Measurements from ENCODE around the gene TCP10L. TPM values are rescaled to one million over a fixed set of nuclear protein-coding genes. Genes with fewer than 3 reads are reported as not detected.
"Not testable (repeated sequence)": the region's sequence is repeated elsewhere in the genome, so short reads cannot be mapped to it uniquely, and the experiment has no call there.

The TCP10L gene
- total and polyA plus RNA-seq, 7 experiments from 2014 or later = 0.13 to 1.4 (median 0.54) TPM; not detected in 1

DNA sequence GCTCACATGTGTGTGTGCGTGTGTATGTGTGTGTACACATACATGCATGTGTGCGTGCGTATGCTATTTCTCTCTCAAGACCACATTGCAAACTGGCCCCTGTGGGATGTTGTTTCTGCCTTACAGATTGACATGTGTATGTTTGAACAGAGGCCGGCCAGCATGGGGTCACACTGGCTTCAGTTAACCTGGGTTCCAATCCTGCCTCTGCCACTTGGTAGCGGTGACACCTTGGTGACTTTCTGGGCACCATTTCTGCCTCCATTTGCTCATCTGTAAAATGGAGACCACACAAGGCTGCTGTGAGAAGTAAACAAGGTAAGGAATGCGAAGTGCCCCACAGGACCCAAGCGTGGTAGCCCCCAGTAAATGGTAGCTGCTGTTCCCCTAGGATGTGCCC lies 51.7 kb downstream of the TCP10L start:
- Histone ChIP-seq H3K4me1 (ENCODE audit: control insufficient read depth in 2 of 2, insufficient read depth in 2 of 2, low read length in 2 of 2) (no peaks in the 10 kb centered on the region), H3K36me3 (ENCODE audit: control insufficient read depth in 2 of 3, insufficient read depth in 3 of 3, low read length in 3 of 3) (no peaks in the 10 kb centered on the region), H3K27ac (ENCODE audit: low read depth, low read length) (no peak overlapping the region), H3K4me3 (ENCODE audit: low read length) (no peak overlapping the region), H3K27me3 (ENCODE audit: control insufficient read depth in 2 of 2, insufficient read depth in 2 of 2, low read length in 2 of 2) (no peaks in the 10 kb centered on the region), H3K9me3 (ENCODE audit: control insufficient read depth in 2 of 3, low read length in 3 of 3) (no peaks in the 10 kb centered on the region)
- Mint-ChIP-seq H3K9me3 (peaks cover 0 to 4% (median 0%) of the 10 kb centered on the region in 11 donors), H3K27me3 (peaks cover 0 to 2% (median 0%) of the 10 kb centered on the region in 5 donors), H3K27ac (peak overlapping the region in 1 of 9 donors; percentile 60), H3K36me3 (no peaks in the 10 kb centered on the region), H3K4me3 (no peak overlapping the region), H3K4me1 (peaks cover 9 to 20% (median 15%) of the 10 kb centered on the region in 7 donors)
- no peak for DNase-seq
- ChIA-PET CTCF (no interaction called here), POLR2A (no interaction called here)
- no peak for ATAC-seq
- intact Hi-C loops (cut with micrococcal nuclease) = loop anchor here in 1 of 2 donors (5.0 kb wide), 1 partner anchor 911 kb away; no protein-coding TSS in a partner anchor

DNA sequence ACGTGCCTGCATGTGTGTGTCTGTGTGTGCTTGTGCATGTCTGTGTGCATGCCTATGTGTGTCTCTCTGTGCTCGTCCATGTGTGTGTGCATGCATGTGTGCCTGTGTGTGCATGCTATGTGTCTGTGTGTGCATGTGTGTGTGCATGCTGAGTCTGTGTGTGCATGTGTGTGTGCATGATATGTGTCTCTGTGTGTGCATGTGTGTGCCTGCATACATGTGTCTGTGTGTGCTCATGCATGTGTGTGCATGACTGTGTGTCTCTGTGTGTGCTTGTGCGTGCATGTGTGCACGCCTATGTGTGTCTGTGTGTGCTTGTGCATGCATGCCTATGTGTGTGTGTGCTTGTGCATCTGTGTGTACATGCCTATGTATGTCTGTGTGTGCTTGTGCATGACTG lies 52.3 kb downstream of the TCP10L start:
- no peaks in the 10 kb centered on the region for H3K4me1 ChIP-seq (ENCODE audit: control insufficient read depth in 2 of 2, insufficient read depth in 2 of 2, low read length in 2 of 2)
- no peak for DNase-seq
- Mint-ChIP-seq H3K4me3 (no peak overlapping the region), H3K27ac (no peak overlapping the region), H3K4me1 (peaks cover 5 to 16% (median 11%) of the 10 kb centered on the region in 7 donors), H3K9me3 (peaks cover 0 to 4% (median 0%) of the 10 kb centered on the region in 11 donors), H3K36me3 (no peaks in the 10 kb centered on the region), H3K27me3 (peaks cover 0 to 2% (median 0%) of the 10 kb centered on the region in 5 donors)
- H3K27ac ChIP-seq (ENCODE audit: low read depth, low read length) = no peak overlapping the region
- POLR2A ChIA-PET = no interaction called here
- no peak overlapping the region for H3K4me3 ChIP-seq (ENCODE audit: low read length)
- no peaks in the 10 kb centered on the region for H3K9me3 ChIP-seq (ENCODE audit: control insufficient read depth in 2 of 3, low read length in 3 of 3)
- H3K27me3 ChIP-seq (ENCODE audit: control insufficient read depth in 2 of 2, insufficient read depth in 2 of 2, low read length in 2 of 2) = no peaks in the 10 kb centered on the region
- CTCF ChIA-PET = no interaction called here
- intact Hi-C loops (cut with micrococcal nuclease) = loop anchor here in 1 of 2 donors (5.0 kb wide), 1 partner anchor 911 kb away; no protein-coding TSS in a partner anchor
- no peaks in the 10 kb centered on the region for H3K36me3 ChIP-seq (ENCODE audit: control insufficient read depth in 2 of 3, insufficient read depth in 3 of 3, low read length in 3 of 3)
- no peak for ATAC-seq

- intact Hi-C loops (cut with micrococcal nuclease) = loop anchor here in 1 of 2 donors (5.0 kb wide), 1 partner anchor 910 kb away; no protein-coding TSS in a partner anchor
- CTCF ChIA-PET = no interaction called here
- no peak overlapping the region for H3K4me3 Mint-ChIP-seq
These were observed 52.7 kb downstream of the TCP10L start for GRCh38 chr21:32532636-32533035.

DNA sequence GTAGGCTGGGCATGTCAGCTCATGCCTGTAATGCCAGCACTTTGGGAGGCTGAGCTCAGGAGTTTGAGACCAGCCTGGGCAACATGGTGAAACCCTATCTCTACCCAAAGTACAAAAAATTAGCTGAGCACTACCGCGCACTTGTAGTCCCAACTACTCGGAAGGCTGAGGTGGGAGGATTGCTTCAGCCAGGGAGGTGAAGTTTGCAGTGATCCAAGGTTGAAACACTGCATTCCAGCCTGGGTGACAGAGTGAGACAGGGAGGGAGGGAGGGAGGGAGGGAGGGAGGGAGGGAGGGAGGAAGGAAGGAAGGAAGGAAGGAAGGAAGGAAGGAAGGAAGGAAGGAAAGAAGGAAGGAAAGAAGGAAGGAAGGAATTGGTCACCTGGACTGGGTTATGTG lies 53.8 kb downstream of the TCP10L start:
- H3K9me3 ChIP-seq (ENCODE audit: control insufficient read depth in 2 of 3, low read length in 3 of 3); CTCF ChIA-PET; H3K4me1 Mint-ChIP-seq; H3K27ac Mint-ChIP-seq; H3K27ac ChIP-seq (ENCODE audit: low read depth, low read length); ATAC-seq; H3K27me3 ChIP-seq (ENCODE audit: control insufficient read depth in 2 of 2, insufficient read depth in 2 of 2, low read length in 2 of 2); H3K4me3 Mint-ChIP-seq; H3K27me3 Mint-ChIP-seq; H3K4me3 ChIP-seq (ENCODE audit: low read length); H3K9me3 Mint-ChIP-seq; DNase-seq; H3K4me1 ChIP-seq (ENCODE audit: control insufficient read depth in 2 of 2, insufficient read depth in 2 of 2, low read length in 2 of 2); POLR2A ChIA-PET; H3K36me3 ChIP-seq (ENCODE audit: control insufficient read depth in 2 of 3, insufficient read depth in 3 of 3, low read length in 3 of 3); H3K36me3 Mint-ChIP-seq: not testable (repeated sequence)
- intact Hi-C loops (cut with micrococcal nuclease) = loop anchor here in 1 of 2 donors (5.0 kb wide), 1 partner anchor 909 kb away; no protein-coding TSS in a partner anchor

More at GRCh38 chr21:32532636-32533035, 52.7 kb downstream of the TCP10L start:
- H3K9me3 Mint-ChIP-seq = peaks cover 0 to 6% (median 0%) of the 10 kb centered on the region in 11 donors
- POLR2A ChIA-PET = no interaction called here
- H3K4me1 ChIP-seq (ENCODE audit: control insufficient read depth in 2 of 2, insufficient read depth in 2 of 2, low read length in 2 of 2) = no peaks in the 10 kb centered on the region
- DNase-seq (no peak), ATAC-seq (no peak)
- no peaks in the 10 kb centered on the region for H3K36me3 Mint-ChIP-seq
- H3K4me1 Mint-ChIP-seq = peaks cover 5 to 16% (median 11%) of the 10 kb centered on the region in 7 donors
- H3K27ac ChIP-seq (ENCODE audit: low read depth, low read length) = no peak overlapping the region
- H3K4me3 ChIP-seq (ENCODE audit: low read length) = no peak overlapping the region
- H3K27ac Mint-ChIP-seq = no peak overlapping the region
- H3K9me3 ChIP-seq (ENCODE audit: control insufficient read depth in 2 of 3, low read length in 3 of 3) = no peaks in the 10 kb centered on the region
- no peaks in the 10 kb centered on the region for H3K36me3 ChIP-seq (ENCODE audit: control insufficient read depth in 2 of 3, insufficient read depth in 3 of 3, low read length in 3 of 3)
- no peaks in the 10 kb centered on the region for H3K27me3 ChIP-seq (ENCODE audit: control insufficient read depth in 2 of 2, insufficient read depth in 2 of 2, low read length in 2 of 2)
- H3K27me3 Mint-ChIP-seq = peaks cover 0 to 2% (median 0%) of the 10 kb centered on the region in 5 donors

DNA sequence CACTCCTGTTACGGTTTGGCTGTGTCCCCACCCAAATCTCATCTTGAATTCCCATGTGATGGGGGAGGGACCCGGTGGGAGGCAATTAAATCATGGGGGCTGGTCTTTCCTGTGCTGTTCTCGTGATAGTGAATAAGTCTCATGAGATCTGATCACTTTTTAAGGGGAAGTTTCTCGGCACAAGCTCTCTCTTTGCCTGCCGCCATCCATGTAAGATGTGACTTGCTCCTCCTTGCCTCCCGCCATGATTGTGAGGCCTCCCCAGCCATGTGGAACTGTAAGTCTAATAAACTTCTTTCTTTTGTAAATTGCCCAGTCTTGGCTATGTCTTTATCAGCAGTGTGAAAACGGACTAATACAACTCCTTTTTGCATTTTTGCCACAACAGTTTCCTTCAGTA lies 54.5 kb downstream of the TCP10L start:
- H3K4me3 ChIP-seq (ENCODE audit: low read length); H3K36me3 Mint-ChIP-seq; ATAC-seq; POLR2A ChIA-PET; H3K4me1 Mint-ChIP-seq; H3K27me3 ChIP-seq (ENCODE audit: control insufficient read depth in 2 of 2, insufficient read depth in 2 of 2, low read length in 2 of 2); H3K9me3 ChIP-seq (ENCODE audit: control insufficient read depth in 2 of 3, low read length in 3 of 3); H3K4me1 ChIP-seq (ENCODE audit: control insufficient read depth in 2 of 2, insufficient read depth in 2 of 2, low read length in 2 of 2); H3K36me3 ChIP-seq (ENCODE audit: control insufficient read depth in 2 of 3, insufficient read depth in 3 of 3, low read length in 3 of 3); CTCF ChIA-PET; DNase-seq; H3K9me3 Mint-ChIP-seq; H3K27ac ChIP-seq (ENCODE audit: low read depth, low read length); H3K27me3 Mint-ChIP-seq; H3K4me3 Mint-ChIP-seq: not testable (repeated sequence)
- peak overlapping the region in 1 of 9 donors; percentile 27 for H3K27ac Mint-ChIP-seq
- intact Hi-C loops (cut with micrococcal nuclease) = loop anchor here in 1 of 2 donors (5.0 kb wide), 1 partner anchor 909 kb away; no protein-coding TSS in a partner anchor

GRCh38 chr21:32529679-32530078 lies 55.6 kb downstream of the TCP10L start:
- Mint-ChIP-seq H3K36me3 (no peaks in the 10 kb centered on the region), H3K27ac (no peak overlapping the region), H3K9me3 (peaks cover 0 to 8% (median 0%) of the 10 kb centered on the region in 11 donors), H3K27me3 (no peaks in the 10 kb centered on the region), H3K4me3 (no peak overlapping the region), H3K4me1 (peaks cover 0 to 2% (median 0%) of the 10 kb centered on the region in 7 donors)
- intact Hi-C loops (cut with micrococcal nuclease) = loop anchor here in 1 of 2 donors (5.0 kb wide), 1 partner anchor 907 kb away; no protein-coding TSS in a partner anchor
- H3K4me1 ChIP-seq (ENCODE audit: control insufficient read depth in 2 of 2, insufficient read depth in 2 of 2, low read length in 2 of 2) = no peaks in the 10 kb centered on the region
- ChIA-PET CTCF (no interaction called here), POLR2A (no interaction called here)
- H3K9me3 ChIP-seq (ENCODE audit: control insufficient read depth in 2 of 3, low read length in 3 of 3) = no peaks in the 10 kb centered on the region
- H3K36me3 ChIP-seq (ENCODE audit: control insufficient read depth in 2 of 3, insufficient read depth in 3 of 3, low read length in 3 of 3) = no peaks in the 10 kb centered on the region
- no peak overlapping the region for H3K27ac ChIP-seq (ENCODE audit: low read depth, low read length)
- no peak overlapping the region for H3K4me3 ChIP-seq (ENCODE audit: low read length)
- ATAC-seq (no peak), DNase-seq (no peak)
- H3K27me3 ChIP-seq (ENCODE audit: control insufficient read depth in 2 of 2, insufficient read depth in 2 of 2, low read length in 2 of 2) = no peaks in the 10 kb centered on the region

DNA sequence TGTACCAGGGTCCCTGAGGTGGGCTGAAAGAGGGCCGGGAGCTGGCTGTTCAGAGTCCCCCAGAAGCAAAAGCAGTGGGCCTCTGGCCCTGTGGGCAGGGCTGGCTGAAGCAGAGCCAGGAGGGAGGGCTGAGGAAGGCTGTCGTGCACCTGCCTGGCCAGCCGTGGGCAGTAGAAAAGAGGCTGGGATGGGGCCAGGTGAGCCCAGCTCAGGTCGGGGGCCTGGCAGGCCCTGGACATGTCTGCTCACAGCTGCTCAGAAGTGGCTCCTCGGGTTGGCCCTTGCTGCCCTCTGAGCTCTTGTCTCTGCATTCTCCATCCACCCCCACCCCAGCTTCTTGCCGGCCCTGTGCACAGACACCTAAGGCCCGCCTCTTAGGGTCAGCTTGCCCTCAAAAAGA lies 60.0 kb downstream of the TCP10L start:
- ATAC-seq = no peak
- Mint-ChIP-seq H3K36me3 (no peaks in the 10 kb centered on the region), H3K27me3 (no peaks in the 10 kb centered on the region), H3K4me1 (peaks cover 0 to 2% (median 0%) of the 10 kb centered on the region in 7 donors), H3K9me3 (peaks cover 0 to 5% (median 0%) of the 10 kb centered on the region in 11 donors), H3K4me3 (no peak overlapping the region), H3K27ac (no peak overlapping the region)
- intact Hi-C loops (cut with micrococcal nuclease) = no loop called here
- no peak overlapping the region for H3K4me3 ChIP-seq (ENCODE audit: low read length)
- no peaks in the 10 kb centered on the region for H3K4me1 ChIP-seq (ENCODE audit: control insufficient read depth in 2 of 2, insufficient read depth in 2 of 2, low read length in 2 of 2)
- CTCF ChIA-PET = no interaction called here
- H3K27ac ChIP-seq (ENCODE audit: low read depth, low read length) = no peak overlapping the region
- POLR2A ChIA-PET = no interaction called here
- no peaks in the 10 kb centered on the region for H3K36me3 ChIP-seq (ENCODE audit: control insufficient read depth in 2 of 3, insufficient read depth in 3 of 3, low read length in 3 of 3)
- no peaks in the 10 kb centered on the region for H3K9me3 ChIP-seq (ENCODE audit: control insufficient read depth in 2 of 3, low read length in 3 of 3)
- H3K27me3 ChIP-seq (ENCODE audit: control insufficient read depth in 2 of 2, insufficient read depth in 2 of 2, low read length in 2 of 2) = no peaks in the 10 kb centered on the region
- DNase-seq = no peak
